HG02981 (cell line): Measurements from ENCODE around the gene MVB12B.

ENCODE experiments used
- ATAC-seq: cut with Tn5 transposase; IDR thresholded peaks from one replicate; pipeline ENCODE4 v1.9.1; 2021; ENCODE audit warnings: mild to moderate bottlenecking, moderate library complexity; ENCODE audit not compliant: unreplicated experiment

The MVB12B gene

GRCh38 chr9:126423142-126423915, 96.7 kb downstream of the MVB12B start:
- no peak for ATAC-seq

GRCh38 chr9:126423916-126424185, 97.2 kb downstream of the MVB12B start:
- no peak for ATAC-seq

GRCh38 chr9:126424511-126424910, 97.9 kb downstream of the MVB12B start:
- ATAC-seq, result no peak

- no peak for ATAC-seq
Measured at GRCh38 chr9:126428534-126429175, 102.0 kb downstream of the MVB12B start.

- ATAC-seq, result no peak
Measured at GRCh38 chr9:126429190-126429589, 102.6 kb downstream of the MVB12B start.

GRCh38 chr9:126430124-126430523, 103.5 kb downstream of the MVB12B start:
- no peak for ATAC-seq

- ATAC-seq, result no peak
Measured at GRCh38 chr9:126431077-126431742, 104.6 kb downstream of the MVB12B start.

- no peak for ATAC-seq
Measured at GRCh38 chr9:126432659-126433058, 106.0 kb downstream of the MVB12B start.

- no peak for ATAC-seq
Measured at GRCh38 chr9:126435105-126435504, 108.5 kb downstream of the MVB12B start.

- ATAC-seq, result no peak
Measured at GRCh38 chr9:126435626-126436025, 109.0 kb downstream of the MVB12B start.

- no peak for ATAC-seq
Measured at GRCh38 chr9:126436545-126437267, 110.1 kb downstream of the MVB12B start.

GRCh38 chr9:126437268-126437666, 110.6 kb downstream of the MVB12B start:
- ATAC-seq, result no peak

- ATAC-seq, result no peak
Measured at GRCh38 chr9:126437701-126438100, 111.1 kb downstream of the MVB12B start.

GRCh38 chr9:126438741-126439401, 112.2 kb downstream of the MVB12B start:
- ATAC-seq, result no peak

GRCh38 chr9:126439402-126439765, 112.8 kb downstream of the MVB12B start:
- ATAC-seq, result no peak

GRCh38 chr9:126439883-126440653, 113.4 kb downstream of the MVB12B start:
- no peak for ATAC-seq

- no peak for ATAC-seq
Measured at GRCh38 chr9:126440940-126441339, 114.3 kb downstream of the MVB12B start.

- ATAC-seq, result no peak
Measured at GRCh38 chr9:126442636-126443035, 116.0 kb downstream of the MVB12B start.

- no peak for ATAC-seq
Measured at GRCh38 chr9:126443144-126443543, 116.5 kb downstream of the MVB12B start.

- ATAC-seq, result no peak
Measured at GRCh38 chr9:126448136-126448535, 121.5 kb downstream of the MVB12B start.
